HPDE6-E6E7 (cell line): Measurements from ENCODE around the gene KRT74.

Experiments used
- DNase-seq: peaks from one replicate; pipeline ENCODE4 v3.0.0; 2011; ENCODE audit warnings: missing footprints; ENCODE audit errors: extremely low spot score

The KRT74 gene

GRCh38 chr12:52573743-52574142, at the start of gene KRT74:
Gene KRT74 (minus strand): TSS chr12:52573843. CDS start chr12:52573777, 66 bp downstream.
- DNase-seq, result no peak

DNA sequence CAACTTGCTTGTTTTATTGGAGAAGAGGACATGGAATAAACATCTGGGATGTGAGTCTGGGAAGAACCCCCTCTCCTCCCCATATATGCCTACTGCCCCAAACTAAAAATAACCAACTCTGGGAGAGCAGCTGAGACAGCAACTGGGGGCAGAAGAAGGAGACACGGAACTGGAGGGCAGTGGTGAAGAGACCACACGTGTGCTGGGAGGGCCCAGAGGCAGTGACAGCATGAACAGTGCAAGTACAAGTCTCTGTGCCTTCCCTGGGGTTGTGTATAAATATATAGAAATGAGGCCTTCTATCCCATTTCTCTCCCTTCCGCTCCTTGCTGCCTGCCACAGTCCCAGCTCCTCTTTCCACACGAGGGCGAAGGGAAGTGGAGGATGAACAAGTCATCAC, 48.7 kb upstream of the KRT74 start:
- DNase-seq, result no peak

- DNase-seq, result no peak
These were observed 45.2 kb upstream of the KRT74 start for GRCh38 chr12:52618866-52619265.

DNA sequence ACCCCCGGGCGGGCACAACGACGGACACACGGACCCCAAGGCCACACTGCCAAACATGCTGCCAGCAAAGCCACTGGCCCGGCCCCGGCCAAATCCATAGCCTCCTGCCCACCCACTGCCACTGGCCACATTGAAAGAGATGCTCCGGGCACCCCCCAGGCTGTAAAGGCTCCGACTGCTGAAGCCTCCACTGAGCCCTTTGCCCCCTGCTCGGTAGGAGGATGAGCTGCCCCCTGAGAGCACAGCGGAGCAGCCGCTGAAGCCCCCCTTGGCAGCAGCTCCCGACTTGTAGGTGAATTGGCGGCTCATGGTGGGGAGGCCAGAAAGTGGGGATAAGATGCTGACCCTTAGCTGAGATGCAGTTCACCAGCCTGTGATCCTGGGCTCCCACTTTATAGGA, 44.6 kb upstream of the KRT74 start, which contains the start of gene KRT73:
Gene KRT73, minus strand, starts transcription at position 344 of the 400 bp plus-strand sequence. Its CDS starts 35 bp downstream, at position 309.
- DNase-seq, result no peak

GRCh38 chr12:52617403-52617785, 43.8 kb upstream of the KRT74 start:
- DNase-seq, result no peak

GRCh38 chr12:52616680-52617402, 43.2 kb upstream of the KRT74 start:
- DNase-seq, result no peak

DNA sequence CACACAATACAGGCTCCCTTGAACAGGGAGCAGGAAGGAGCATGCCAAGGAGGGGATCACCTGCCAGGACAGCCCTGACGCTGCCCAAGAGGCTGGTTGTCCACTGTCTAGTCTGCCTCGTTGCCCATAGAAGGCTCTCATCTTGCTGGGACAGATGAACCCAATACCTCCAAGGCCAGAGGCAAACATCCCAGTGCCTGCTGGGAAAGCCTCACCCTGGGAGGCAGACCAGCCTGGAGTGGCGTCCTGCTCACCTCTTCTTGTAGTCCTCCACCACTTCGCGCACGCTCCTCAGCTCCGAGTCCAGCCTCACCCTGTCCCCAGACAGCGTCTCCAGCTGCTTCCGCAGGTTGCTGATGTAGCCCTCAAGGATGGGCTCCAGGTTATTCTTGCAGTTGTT, 42.3 kb upstream of the KRT74 start:
- DNase-seq, result no peak

DNA sequence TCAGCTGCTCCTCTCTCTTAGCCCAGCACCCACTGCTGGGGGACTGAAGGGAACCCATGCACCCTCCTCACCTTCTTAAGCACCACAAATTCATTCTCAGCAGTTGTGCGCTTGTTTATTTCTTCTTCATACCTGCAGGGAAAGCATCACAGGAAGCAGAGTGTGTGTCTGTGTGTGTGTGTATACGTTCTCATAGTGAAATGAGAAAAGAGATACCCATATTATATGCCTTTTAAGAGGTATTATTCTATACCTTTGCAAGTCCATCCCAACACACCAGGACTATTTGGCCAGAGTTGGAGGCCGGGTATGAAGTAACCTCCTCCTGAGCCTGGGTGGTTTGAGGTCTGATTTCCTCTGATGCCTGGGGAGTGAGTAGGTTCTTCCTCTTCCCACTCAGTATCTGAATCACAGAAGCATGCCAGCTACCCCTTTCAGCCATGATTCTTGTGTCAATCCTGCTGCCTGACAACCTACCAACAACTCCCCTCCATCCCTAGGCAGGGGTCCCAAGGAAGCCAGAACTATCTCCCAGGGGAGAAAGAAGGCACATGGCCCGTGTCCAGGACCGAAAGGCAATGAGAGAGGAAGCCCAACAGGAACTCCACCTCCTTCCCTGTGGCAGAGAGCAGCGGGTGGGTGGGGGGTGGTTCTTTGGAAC, 41.7 kb upstream of the KRT74 start:
- no peak for DNase-seq

DNA sequence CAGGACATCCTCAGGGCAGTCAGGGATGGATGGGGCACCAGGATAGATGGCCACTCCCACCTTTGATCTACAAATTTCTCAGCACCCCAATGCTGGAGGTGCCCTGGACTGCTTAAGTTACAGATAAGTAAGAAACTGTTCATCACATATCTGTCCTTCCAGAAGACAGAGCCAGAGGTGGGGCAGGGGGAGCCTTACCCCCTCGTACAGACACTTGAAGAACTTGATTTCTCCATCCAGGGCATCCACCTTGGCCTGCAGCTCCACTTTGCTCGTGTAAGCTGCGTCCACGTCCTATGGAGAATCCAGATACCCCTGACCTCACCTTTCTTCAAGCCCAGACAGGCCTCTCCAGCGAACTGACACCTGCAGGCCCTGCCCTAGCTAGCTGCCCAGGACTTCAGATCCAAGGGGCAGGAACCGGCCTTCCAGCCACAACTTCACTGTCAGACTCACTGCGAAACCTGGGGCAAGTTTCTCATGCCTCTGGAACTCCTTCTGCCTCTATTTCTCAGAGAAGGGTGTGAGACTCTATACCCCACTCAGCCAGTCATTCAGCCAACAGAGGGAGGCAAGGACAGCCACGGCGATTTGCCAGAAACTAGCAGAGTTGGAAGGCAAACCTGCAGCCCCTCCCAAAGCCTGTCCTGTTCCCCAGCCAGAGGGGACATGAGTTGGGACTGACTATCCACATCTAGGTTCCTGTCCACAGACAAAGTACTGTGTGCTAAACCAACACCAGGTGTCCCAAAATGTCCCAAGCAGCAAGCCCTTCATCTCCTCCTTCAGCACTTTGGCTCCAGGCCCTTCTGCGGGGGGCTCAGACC, 41.0 kb upstream of the KRT74 start:
- no peak for DNase-seq

- no peak for DNase-seq
These were observed 39.9 kb upstream of the KRT74 start for GRCh38 chr12:52613384-52614030.

DNA sequence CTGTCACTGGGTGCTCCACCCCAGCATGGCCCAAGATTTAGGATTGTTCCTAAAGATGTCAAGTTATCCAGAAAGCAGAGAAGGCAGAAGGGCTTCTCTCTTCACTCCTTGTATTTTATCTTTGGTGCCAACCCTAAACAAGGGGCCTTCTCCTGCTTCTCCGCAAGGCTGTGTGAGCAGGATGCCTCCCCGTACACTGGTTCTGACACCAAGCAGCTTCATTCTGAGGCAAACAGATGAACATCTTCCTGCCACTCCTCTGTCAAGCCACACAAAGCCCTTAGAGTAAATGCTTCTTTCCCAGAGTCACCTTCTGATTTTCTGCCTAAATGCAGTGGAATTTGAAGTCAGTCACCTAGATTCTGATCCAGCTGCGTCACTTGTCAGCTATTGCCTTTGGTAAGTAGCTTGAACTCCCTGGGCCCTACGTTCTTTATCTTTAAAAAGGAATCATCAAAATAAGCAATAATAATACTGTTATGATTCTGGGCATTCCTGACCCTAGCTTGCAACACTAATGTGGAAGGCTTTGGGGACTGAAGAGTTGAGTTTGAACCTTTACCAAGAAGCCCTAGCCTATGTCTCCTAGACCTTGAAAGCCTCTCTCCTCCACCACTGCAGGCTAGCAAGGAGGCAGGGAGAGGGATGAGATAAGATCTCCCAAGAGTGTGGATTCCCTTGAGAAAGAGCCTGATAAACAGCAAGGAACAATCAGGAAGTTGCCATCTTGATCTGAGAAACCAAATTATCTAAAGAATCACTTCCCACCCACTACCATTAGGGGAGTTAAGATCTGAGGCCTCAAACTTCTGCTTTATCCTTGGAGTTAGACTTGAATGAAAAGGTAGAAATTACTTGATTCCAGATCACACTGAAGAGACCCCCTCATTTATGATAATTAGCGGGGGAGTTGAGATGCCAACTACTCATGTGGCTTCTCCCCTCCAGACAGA, 39.1 kb upstream of the KRT74 start:
- no peak for DNase-seq

DNA sequence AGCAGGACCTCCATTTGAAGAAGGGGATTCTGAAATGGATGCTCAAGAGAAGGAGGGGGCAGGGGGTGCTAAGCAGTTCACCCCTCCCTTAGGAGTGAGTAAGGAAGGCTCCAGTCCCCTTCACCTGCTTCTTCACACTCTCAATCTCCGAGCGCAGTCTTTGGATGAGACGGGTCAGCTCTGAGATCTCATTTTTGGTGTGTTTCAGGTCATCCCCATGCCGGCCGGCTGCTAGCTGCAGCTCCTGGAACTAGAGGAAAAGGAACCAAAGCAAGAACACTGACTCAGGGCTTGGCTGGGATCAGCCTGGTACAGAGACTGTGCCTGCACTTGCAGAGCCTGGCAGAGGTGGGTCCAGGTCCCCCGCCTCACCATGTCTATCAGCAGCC, 37.4 kb upstream of the KRT74 start:
- no peak for DNase-seq

- no peak for DNase-seq
These were observed 35.4 kb upstream of the KRT74 start for GRCh38 chr12:52608826-52609630.

- DNase-seq, result no peak
These were observed 34.5 kb upstream of the KRT74 start for GRCh38 chr12:52608161-52608560.

GRCh38 chr12:52607314-52607713, 33.7 kb upstream of the KRT74 start:
- DNase-seq, result no peak

DNA sequence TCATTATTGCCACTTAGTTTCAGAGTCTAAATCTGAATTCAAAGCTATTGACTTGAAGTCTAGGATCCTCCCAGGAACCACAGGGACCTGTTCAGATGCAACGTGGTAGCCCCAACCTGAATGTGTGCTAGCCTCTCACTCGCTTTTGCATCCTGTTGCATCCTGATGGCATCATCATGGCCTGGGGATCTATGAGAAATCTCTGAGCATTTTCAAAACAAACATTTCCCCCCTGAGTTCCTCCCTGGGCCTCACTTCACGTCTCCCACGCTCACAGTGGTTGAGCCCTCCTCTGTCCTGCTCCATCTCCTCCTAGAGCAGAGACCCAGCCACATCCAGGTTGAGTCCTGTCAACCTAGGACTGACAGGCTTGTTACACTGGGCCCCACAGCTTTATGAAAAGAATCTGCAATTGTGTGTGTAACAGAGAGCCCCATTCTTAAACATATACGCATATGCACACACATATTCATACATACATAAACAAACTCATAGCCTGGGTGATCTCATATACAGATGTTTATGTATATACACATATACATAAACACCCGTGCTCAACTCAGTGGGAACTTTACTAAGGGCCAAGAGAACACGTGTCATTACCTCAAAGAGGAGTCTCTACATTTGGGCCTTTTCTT, 33.1 kb upstream of the KRT74 start:
- no peak for DNase-seq

DNA sequence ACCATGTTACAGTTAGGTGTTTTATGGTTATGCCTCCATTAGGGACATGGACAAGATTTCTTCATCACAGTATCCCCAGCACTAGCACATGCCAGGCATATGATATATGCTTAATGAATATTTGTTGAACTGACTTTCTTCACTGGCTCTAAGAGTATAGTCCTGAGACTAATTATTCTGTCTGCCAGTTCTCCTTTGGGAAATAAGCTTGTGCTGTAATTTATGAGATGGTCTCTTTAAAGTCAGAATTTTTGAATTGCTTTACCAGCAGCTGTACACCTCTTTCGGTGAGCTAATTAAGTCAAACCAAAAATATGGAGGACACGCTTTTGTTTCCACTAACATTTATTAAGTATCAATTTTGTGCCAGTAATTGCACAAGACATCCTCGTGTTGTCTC, 32.5 kb upstream of the KRT74 start:
- no peak for DNase-seq

GRCh38 chr12:52605542-52605941, 31.9 kb upstream of the KRT74 start:
- DNase-seq, result no peak

GRCh38 chr12:52604859-52605258, 31.2 kb upstream of the KRT74 start:
- no peak for DNase-seq

DNA sequence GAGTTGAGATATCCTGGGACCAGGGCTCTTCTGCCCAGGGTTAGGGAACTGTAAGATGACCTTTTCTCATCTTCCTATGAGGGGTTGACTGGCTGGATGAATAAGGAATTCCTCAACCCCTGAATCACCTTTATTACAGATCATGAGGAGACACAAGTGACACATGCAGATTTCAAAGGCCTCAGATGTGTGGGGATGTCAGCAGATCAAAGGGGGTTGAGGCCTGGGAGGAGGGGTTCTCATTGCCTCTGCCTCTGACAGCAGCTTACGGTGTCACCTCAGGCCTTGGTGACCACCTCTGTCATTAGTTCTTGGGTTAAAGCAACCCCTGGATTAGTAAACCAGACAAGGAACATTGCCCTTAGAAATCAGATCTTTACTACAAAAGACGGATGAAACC, 29.7 kb upstream of the KRT74 start:
- DNase-seq, result no peak
